DOHH2 (cell line): Measurements from ENCODE around the gene RBKS.

Source experiments
- H3F3A ChIP-seq: fragments of 200-600 bp; sonication (generic), shearing (Covaris generic); 2 replicates; pipeline ENCODE4 v1.6.0; 2016; ENCODE audit warnings: antibody characterized with exemption, mild to moderate bottlenecking; ENCODE audit not compliant: control insufficient read depth, insufficient read depth
- H3K27ac ChIP-seq: fragments of 200-600 bp; sonication (generic); 2 replicates; pipeline ENCODE4 v1.5.1; 2014; ENCODE audit warnings: low read depth, mild to moderate bottlenecking, low read length, moderate library complexity
- H3K27me3 ChIP-seq: fragments of 200-600 bp; sonication (generic); 2 replicates; pipeline ENCODE4 v1.6.1; 2014; ENCODE audit warnings: mild to moderate bottlenecking, low read length, mixed read lengths; ENCODE audit not compliant: control insufficient read depth
- H3K36me3 ChIP-seq: fragments of 200-600 bp; sonication (generic); 2 replicates; pipeline ENCODE4 v1.6.1; 2014; ENCODE audit warnings: mild to moderate bottlenecking, low read length, moderate library complexity, mixed read lengths; ENCODE audit not compliant: control insufficient read depth
- H3K4me1 ChIP-seq: fragments of 200-600 bp; sonication (generic); 2 replicates; pipeline ENCODE4 v1.6.1; 2014; ENCODE audit warnings: mild to moderate bottlenecking, low read length, mixed read lengths; ENCODE audit not compliant: control insufficient read depth
- H3K4me2 ChIP-seq: fragments of 200-600 bp; sonication (generic); 2 replicates; pipeline ENCODE4 v1.6.0; 2014; ENCODE audit warnings: mild to moderate bottlenecking, low read length, moderate library complexity
- H3K4me3 ChIP-seq: fragments of 200-600 bp; sonication (generic); 2 replicates; pipeline ENCODE4 v1.5.1; 2014; ENCODE audit warnings: mild to moderate bottlenecking, low read length, mixed read lengths
- H3K79me2 ChIP-seq: fragments of 200-600 bp; sonication (generic); 2 replicates; pipeline ENCODE4 v1.6.1; 2014; ENCODE audit warnings: mild to moderate bottlenecking, low read length, mixed read lengths; ENCODE audit not compliant: control insufficient read depth
- H3K9me2 ChIP-seq: fragments of 200-600 bp; sonication (generic); replicated peaks from 2 replicates; pipeline ENCODE4 v1.6.1; 2014; ENCODE audit warnings: mild to moderate bottlenecking, low read length, mixed read lengths; ENCODE audit not compliant: control insufficient read depth
- H3K9me3 ChIP-seq: fragments of 200-600 bp; sonication (generic); 2 replicates; pipeline ENCODE4 v1.6.1; 2014; ENCODE audit warnings: antibody characterized with exemption, low read length, mixed read lengths; ENCODE audit not compliant: control insufficient read depth, insufficient read depth
- H4K20me1 ChIP-seq: fragments of 200-600 bp; sonication (generic); 2 replicates; pipeline ENCODE4 v1.6.0; 2014; ENCODE audit warnings: low read depth, mild to moderate bottlenecking, antibody characterized with exemption, low read length, moderate library complexity; ENCODE audit not compliant: control insufficient read depth, insufficient read depth
- CTCF ChIP-seq: fragments of 200-600 bp; sonication (generic); IDR thresholded peaks from one replicate; pipeline ENCODE4 v1.5.1; 2014; ENCODE audit warnings: antibody characterized with exemption, mild to moderate bottlenecking, low read depth, low read length; ENCODE audit not compliant: poor library complexity, severe bottlenecking
- EZH2phosphoT487 ChIP-seq: fragments of 200-600 bp; sonication (generic); IDR thresholded peaks from 2 replicates; pipeline ENCODE4 v1.6.1; 2017; ENCODE audit warnings: borderline replicate concordance, mild to moderate bottlenecking, antibody characterized with exemption, low read length, moderate library complexity, mixed read lengths

The RBKS gene

GRCh38 chr2:27878825-27879224 is 11.4 kb downstream of the RBKS start:
- Histone ChIP-seq H3K4me3 (no peak overlapping the region), H3F3A (no peaks in the 10 kb centered on the region), H3K36me3 (no peaks in the 10 kb centered on the region), H3K4me2 (no peak overlapping the region), H4K20me1 (no peaks in the 10 kb centered on the region), H3K79me2 (no peaks in the 10 kb centered on the region), H3K27me3 (no peaks in the 10 kb centered on the region), H3K4me1 (no peaks in the 10 kb centered on the region), H3K9me3 (no peaks in the 10 kb centered on the region), H3K27ac (no peak overlapping the region), H3K9me2 (no peaks in the 10 kb centered on the region)
- no peak for TF ChIP-seq CTCF
- TF ChIP-seq EZH2phosphoT487 = no peak

GRCh38 chr2:27875089-27875881 is 14.9 kb downstream of the RBKS start:
- peaks cover 2% of the 10 kb centered on the region; the same call in 1 of the 2 replicates for H3K27me3 ChIP-seq

GRCh38 chr2:27873091-27873490 is 17.1 kb downstream of the RBKS start:
- TF ChIP-seq CTCF (no peak), EZH2phosphoT487 (no peak)
- peaks cover 2% of the 10 kb centered on the region; the same call in 1 of the 2 replicates for H3K27me3 ChIP-seq

More at GRCh38 chr2:27875089-27875881, 14.9 kb downstream of the RBKS start:
- no peaks in the 10 kb centered on the region for H3K36me3 ChIP-seq
- H3K4me3 ChIP-seq = no peak overlapping the region
- H3K9me2 ChIP-seq = no peaks in the 10 kb centered on the region
- TF ChIP-seq CTCF (no peak), EZH2phosphoT487 (no peak)
- H3K4me2 ChIP-seq = no peak overlapping the region
- H4K20me1 ChIP-seq = no peaks in the 10 kb centered on the region
- no peaks in the 10 kb centered on the region for H3K79me2 ChIP-seq
- no peaks in the 10 kb centered on the region for H3F3A ChIP-seq
- no peak overlapping the region for H3K27ac ChIP-seq
- no peaks in the 10 kb centered on the region for H3K4me1 ChIP-seq
- H3K9me3 ChIP-seq = no peaks in the 10 kb centered on the region

More at GRCh38 chr2:27873091-27873490, 17.1 kb downstream of the RBKS start:
- Histone ChIP-seq H3K36me3 (no peaks in the 10 kb centered on the region), H3K9me3 (no peaks in the 10 kb centered on the region), H3K27ac (no peak overlapping the region), H3K4me2 (no peak overlapping the region), H3K9me2 (no peaks in the 10 kb centered on the region), H4K20me1 (no peaks in the 10 kb centered on the region), H3K4me3 (no peak overlapping the region), H3F3A (no peaks in the 10 kb centered on the region), H3K4me1 (no peaks in the 10 kb centered on the region), H3K79me2 (no peaks in the 10 kb centered on the region)
